GM10248 (cell line): ENCODE measurements around the gene CALML5.

ENCODE experiments used
- CTCF ChIA-PET: fragments of 300-600 bp; sonication (Branson Sonifier 250); formaldehyde crosslinking; extraction: SDS; loops from one replicate; lab custom pipeline; 2021; ENCODE audit warnings: antibody characterized with exemption; lab: Yijun Ruan, JAX
- POLR2A ChIA-PET: fragments of 350-650 bp; sonication (Branson Sonifier 250); formaldehyde crosslinking; extraction: SDS; loops from one replicate; lab custom pipeline; 2020; ENCODE audit warnings: antibody characterized with exemption; lab: Yijun Ruan, JAX
- DNase-seq: peaks from one replicate; pipeline ENCODE4 v3.0.0; 2012; ENCODE audit errors: extremely low spot score
- CTCF ChIP-seq: IDR thresholded peaks from 2 replicates; pipeline ENCODE4 v1.5.1; 2012; ENCODE audit warnings: mild to moderate bottlenecking, low read depth; ENCODE audit errors: extremely low read depth, missing control alignments, control extremely low read depth

Gene CALML5

GRCh38 chr10:5460468-5461202 lies 38.7 kb downstream of the CALML5 start:
- TF ChIP-seq CTCF = no peak
- ChIA-PET POLR2A (no interaction called here), CTCF (interaction anchor here (0.7 to 2.0 kb wide), 6 partner anchors 8 to 742 kb away, joined by 3 to 6 read pairs (median 3); partner anchors contain the start of gene PFKFB3)
- DNase-seq = no peak

GRCh38 chr10:5458949-5459747 lies 40.2 kb downstream of the CALML5 start:
- POLR2A ChIA-PET = no interaction called here
- TF ChIP-seq CTCF = no peak
- CTCF ChIA-PET = interaction anchor here (1.2 kb wide), 1 partner anchor 25 kb away, joined by 3 read pairs; no protein-coding TSS in a partner anchor
- DNase-seq = no peak

GRCh38 chr10:5458425-5458824 lies 40.9 kb downstream of the CALML5 start:
- no peak for TF ChIP-seq CTCF
- CTCF ChIA-PET = no interaction called here
- POLR2A ChIA-PET = no interaction called here
- no peak for DNase-seq

- CTCF ChIA-PET = no interaction called here
- no peak for TF ChIP-seq CTCF
- POLR2A ChIA-PET = no interaction called here
- DNase-seq = no peak
These were observed 41.6 kb downstream of the CALML5 start for GRCh38 chr10:5457741-5458140.

- DNase-seq = no peak
- CTCF ChIA-PET = interaction anchor here (0.8 to 1.0 kb wide), 2 partner anchors 14 to 641 kb away, joined by 3 read pairs; no protein-coding TSS in a partner anchor
- POLR2A ChIA-PET = no interaction called here
- no peak for TF ChIP-seq CTCF
These were observed 42.8 kb downstream of the CALML5 start for GRCh38 chr10:5456563-5456962.

- no peak for TF ChIP-seq CTCF
- POLR2A ChIA-PET = no interaction called here
- no peak for DNase-seq
- CTCF ChIA-PET = interaction anchor here (0.8 to 1.9 kb wide), 5 partner anchors 10 to 169 kb away, joined by 3 to 7 read pairs (median 5); no protein-coding TSS in a partner anchor
These were observed 45.5 kb downstream of the CALML5 start for GRCh38 chr10:5453749-5454489.
